Astrocyte (in vitro differentiated cells and primary cell): Measurements from ENCODE around the gene ANKRD44. TPM values are rescaled to one million over a fixed set of nuclear protein-coding genes. Genes with fewer than 3 reads are reported as not detected.

Experiments
- DNase-seq: peaks from one replicate; pipeline ENCODE4 v3.0.0-alpha.2; 2010; ENCODE audit warnings: low read depth
- FAIRE-seq: peaks from 2 replicates; lab custom pipeline; 2011; peaks lifted over from hg19 to GRCh38; lab: Jason Lieb, UNC
- H2AFZ ChIP-seq: 2 replicates; pipeline ENCODE4 v1.6.0; 2012; ENCODE audit warnings: low read depth, low read length, inconsistent platforms
- H3K27ac ChIP-seq: 2 replicates; pipeline ENCODE4 v1.5.1; 2011; ENCODE audit warnings: low read depth, low read length, inconsistent platforms
- H3K27me3 ChIP-seq: 2 replicates; pipeline ENCODE4 v1.6.0; 2011; ENCODE audit warnings: low read length, inconsistent platforms; ENCODE audit not compliant: insufficient read depth
- H3K36me3 ChIP-seq: 2 replicates; pipeline ENCODE4 v1.5.1; 2011; ENCODE audit warnings: low read length, inconsistent platforms; ENCODE audit not compliant: insufficient read depth
- H3K4me1 ChIP-seq: 2 replicates; pipeline ENCODE4 v1.5.1; 2011; ENCODE audit warnings: low read length, inconsistent platforms; ENCODE audit not compliant: insufficient read depth
- H3K4me2 ChIP-seq: 2 replicates; pipeline ENCODE4 v1.6.0; 2012; ENCODE audit warnings: low read length, inconsistent platforms
- H3K4me3 ChIP-seq: 2 replicates; pipeline ENCODE4 v1.5.1; 2011; ENCODE audit warnings: low read depth, mild to moderate bottlenecking, low read length, inconsistent platforms; ENCODE audit not compliant: insufficient read depth
- H3K79me2 ChIP-seq: 2 replicates; pipeline ENCODE4 v1.6.0; 2012; ENCODE audit warnings: mild to moderate bottlenecking, low read length, inconsistent platforms; ENCODE audit not compliant: insufficient read depth
- H3K9ac ChIP-seq: 2 replicates; pipeline ENCODE4 v1.6.0; 2012; ENCODE audit warnings: mild to moderate bottlenecking, low read length, inconsistent platforms
- H3K9me3 ChIP-seq: 2 replicates; pipeline ENCODE4 v1.5.1; 2012; ENCODE audit warnings: low read depth, mild to moderate bottlenecking, low read length, inconsistent platforms; ENCODE audit not compliant: insufficient read depth
- H4K20me1 ChIP-seq: 2 replicates; pipeline ENCODE4 v1.6.0; 2012; ENCODE audit warnings: low read length, inconsistent platforms; ENCODE audit not compliant: insufficient read depth
- H3K27ac Mint-ChIP-seq: one replicate; pipeline ENCODE4 v1.8.0; 2021; ENCODE audit warnings: mild to moderate bottlenecking, mixed read lengths; ENCODE audit not compliant: unreplicated experiment
- H3K27me3 Mint-ChIP-seq: one replicate; pipeline ENCODE4 v1.8.0; 2021; ENCODE audit warnings: low read depth, mixed read lengths; ENCODE audit not compliant: unreplicated experiment
- H3K36me3 Mint-ChIP-seq: one replicate; pipeline ENCODE4 v1.8.0; 2021; ENCODE audit warnings: low read depth, mixed read lengths; ENCODE audit not compliant: unreplicated experiment
- H3K4me1 Mint-ChIP-seq: one replicate; pipeline ENCODE4 v1.8.0; 2021; ENCODE audit warnings: low read depth, mixed read lengths; ENCODE audit not compliant: unreplicated experiment
- H3K4me3 Mint-ChIP-seq: one replicate; pipeline ENCODE4 v1.8.0; 2021; ENCODE audit warnings: mild to moderate bottlenecking, moderate library complexity, mixed read lengths; ENCODE audit not compliant: unreplicated experiment
- H3K9me3 Mint-ChIP-seq: one replicate; pipeline ENCODE4 v1.8.0; 2021; ENCODE audit warnings: mild to moderate bottlenecking, mixed read lengths; ENCODE audit not compliant: unreplicated experiment
- EZH2 ChIP-seq: IDR thresholded peaks from 2 replicates; pipeline ENCODE4 v1.6.1; 2012; ENCODE audit warnings: mild to moderate bottlenecking, low read length, inconsistent platforms; ENCODE audit not compliant: insufficient read depth
- total RNA-seq: library from RNA; stranded (reverse); gene quantifications from 2 replicates; pipeline ENCODE4 v1.2.1, GENCODE V29; 2021
- TF ChIP-seq, protein P1 (sequence below): IDR thresholded peaks from 2 replicates; pipeline ENCODE4 v1.5.1; 2011; ENCODE audit warnings: low read depth, mild to moderate bottlenecking, inconsistent platforms, low read length, moderate library complexity; ENCODE audit not compliant: insufficient read depth

Gene ANKRD44
- total RNA-seq, 1 donor from 2014 or later = 7.2 TPM

DNA sequence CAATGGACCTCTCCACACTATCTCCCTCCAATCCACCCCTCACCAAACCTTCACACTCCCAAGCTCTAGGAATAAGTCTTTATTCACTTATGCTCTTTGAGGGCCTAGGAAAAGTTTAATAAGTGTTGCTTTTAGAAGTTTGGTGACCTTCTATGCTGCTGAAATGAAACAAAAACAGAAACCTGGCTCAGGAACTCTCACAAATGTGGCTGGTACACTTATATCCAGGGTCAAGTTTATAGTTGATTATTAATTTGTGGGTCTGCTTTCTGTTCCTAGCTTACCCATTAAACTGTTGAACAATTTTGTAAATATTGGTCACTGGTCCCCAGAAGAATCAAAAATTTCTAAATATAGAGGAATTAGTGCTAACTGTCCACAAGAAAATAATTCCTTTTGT lies 14.2 kb upstream of the ANKRD44 start:
- FAIRE-seq = no peak
- Histone ChIP-seq H3K9ac (no peak overlapping the region), H2AFZ (no peak overlapping the region), H3K79me2 (no peaks in the 10 kb centered on the region), H3K36me3 (no peaks in the 10 kb centered on the region), H3K27me3 (peaks cover 6% of the 10 kb centered on the region), H3K4me3 (no peak overlapping the region), H3K27ac (no peak overlapping the region), H3K9me3 (no peaks in the 10 kb centered on the region), H3K4me1 (no peaks in the 10 kb centered on the region), H3K4me2 (no peak overlapping the region), H4K20me1 (no peaks in the 10 kb centered on the region)
- H3K27ac Mint-ChIP-seq = no peak overlapping the region
- H3K4me1 Mint-ChIP-seq = no peaks in the 10 kb centered on the region
- DNase-seq = no peak
- H3K4me3 Mint-ChIP-seq = no peak overlapping the region
- H3K36me3 Mint-ChIP-seq = no peaks in the 10 kb centered on the region
- peaks cover 6% of the 10 kb centered on the region for H3K27me3 Mint-ChIP-seq
- peaks cover 2% of the 10 kb centered on the region for H3K9me3 Mint-ChIP-seq
- TF ChIP-seq EZH2 = no peak
- TF ChIP-seq, protein P1, sequence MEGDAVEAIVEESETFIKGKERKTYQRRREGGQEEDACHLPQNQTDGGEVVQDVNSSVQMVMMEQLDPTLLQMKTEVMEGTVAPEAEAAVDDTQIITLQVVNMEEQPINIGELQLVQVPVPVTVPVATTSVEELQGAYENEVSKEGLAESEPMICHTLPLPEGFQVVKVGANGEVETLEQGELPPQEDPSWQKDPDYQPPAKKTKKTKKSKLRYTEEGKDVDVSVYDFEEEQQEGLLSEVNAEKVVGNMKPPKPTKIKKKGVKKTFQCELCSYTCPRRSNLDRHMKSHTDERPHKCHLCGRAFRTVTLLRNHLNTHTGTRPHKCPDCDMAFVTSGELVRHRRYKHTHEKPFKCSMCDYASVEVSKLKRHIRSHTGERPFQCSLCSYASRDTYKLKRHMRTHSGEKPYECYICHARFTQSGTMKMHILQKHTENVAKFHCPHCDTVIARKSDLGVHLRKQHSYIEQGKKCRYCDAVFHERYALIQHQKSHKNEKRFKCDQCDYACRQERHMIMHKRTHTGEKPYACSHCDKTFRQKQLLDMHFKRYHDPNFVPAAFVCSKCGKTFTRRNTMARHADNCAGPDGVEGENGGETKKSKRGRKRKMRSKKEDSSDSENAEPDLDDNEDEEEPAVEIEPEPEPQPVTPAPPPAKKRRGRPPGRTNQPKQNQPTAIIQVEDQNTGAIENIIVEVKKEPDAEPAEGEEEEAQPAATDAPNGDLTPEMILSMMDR = no peak

DNA sequence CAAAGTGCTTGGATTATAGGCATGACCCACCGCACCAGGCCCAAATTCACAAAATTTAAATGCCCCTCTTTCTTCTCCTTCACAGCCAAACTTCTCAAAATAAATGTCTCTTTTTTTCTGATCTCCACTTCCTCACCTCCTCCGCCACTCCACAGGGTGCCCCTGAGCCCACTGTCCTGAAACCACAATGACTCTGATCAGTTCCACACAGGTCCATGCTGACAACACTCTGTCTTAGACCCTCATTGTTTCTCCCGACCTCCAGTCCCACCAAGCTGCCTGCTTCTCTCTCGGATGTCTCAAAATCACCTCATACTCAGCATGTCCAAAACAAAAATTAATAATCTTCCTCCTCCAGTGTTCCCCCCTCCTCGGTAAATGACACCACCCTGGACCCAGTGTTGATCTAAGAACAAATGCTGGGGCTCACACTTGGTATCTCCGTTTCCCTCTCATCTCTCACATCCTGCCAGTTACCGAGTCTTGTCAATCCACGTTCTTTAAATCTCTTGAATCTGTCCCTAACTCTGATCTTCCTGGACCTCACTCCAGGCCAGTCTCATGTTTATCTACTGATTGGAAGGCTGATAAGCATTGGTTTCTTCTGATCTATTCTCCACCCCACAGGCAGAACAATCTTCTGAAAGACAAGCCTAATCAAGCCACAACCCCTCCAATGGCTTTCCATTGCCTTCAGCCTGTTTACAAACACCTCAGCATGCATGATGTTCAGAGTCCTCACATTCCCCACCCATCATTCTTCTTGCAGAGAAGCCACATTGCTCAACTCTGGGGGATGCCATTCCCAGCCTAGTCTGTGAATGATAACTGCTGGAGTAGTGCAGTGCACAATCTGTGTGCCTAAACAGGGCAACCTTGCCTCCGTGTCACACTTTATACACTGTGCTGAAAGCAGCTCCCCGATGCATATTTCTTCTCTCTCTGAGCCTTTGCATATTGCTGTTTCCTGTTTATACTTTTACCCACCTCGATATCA lies 12.4 kb upstream of the ANKRD44 start:
- peaks cover 2% of the 10 kb centered on the region for H3K9me3 Mint-ChIP-seq

More for the DNA sequence above, 12.4 kb upstream of the ANKRD44 start:
- Histone ChIP-seq H3K36me3 (no peaks in the 10 kb centered on the region), H3K27me3 (peaks cover 6% of the 10 kb centered on the region), H3K9ac (no peak overlapping the region), H3K27ac (no peak overlapping the region), H3K79me2 (no peaks in the 10 kb centered on the region), H3K4me2 (no peak overlapping the region), H2AFZ (no peak overlapping the region), H3K9me3 (no peaks in the 10 kb centered on the region), H3K4me3 (no peak overlapping the region), H3K4me1 (no peaks in the 10 kb centered on the region), H4K20me1 (no peaks in the 10 kb centered on the region)
- no peak overlapping the region for H3K4me3 Mint-ChIP-seq
- H3K27ac Mint-ChIP-seq = no peak overlapping the region
- no peaks in the 10 kb centered on the region for H3K36me3 Mint-ChIP-seq
- FAIRE-seq (no peak), DNase-seq (no peak)
- peaks cover 6% of the 10 kb centered on the region for H3K27me3 Mint-ChIP-seq
- no peak for TF ChIP-seq EZH2
- TF ChIP-seq, protein P1 = no peak
- no peaks in the 10 kb centered on the region for H3K4me1 Mint-ChIP-seq
